GM19238 (cell line): ENCODE data around the gene CCDC171.
"Not testable (repeated sequence)": the region's sequence is repeated elsewhere in the genome, so short reads cannot be mapped to it uniquely, and the experiment has no call there.

Experiments
- DNase-seq: peaks from one replicate; pipeline ENCODE4 v3.0.0; 2011; ENCODE audit warnings: low spot score; ENCODE audit not compliant: insufficient read length

The CCDC171 gene

DNA sequence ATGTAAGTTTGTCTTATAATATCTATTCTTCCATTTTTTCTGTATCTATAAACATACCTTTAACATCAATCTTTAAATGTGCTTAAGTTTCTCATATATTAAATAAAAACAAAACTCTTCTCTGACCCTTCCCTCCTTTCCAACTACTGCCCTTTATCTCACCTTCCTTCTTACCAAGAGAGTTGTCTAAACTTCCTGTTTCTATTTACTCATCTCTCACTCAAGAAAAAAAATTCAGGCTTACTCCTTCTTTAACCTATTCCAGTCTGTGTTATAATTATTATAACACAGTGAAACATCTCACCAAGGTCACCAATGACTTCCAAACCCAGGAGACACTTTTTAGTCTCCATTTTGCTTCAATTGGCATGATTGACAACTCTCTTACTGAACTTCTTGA is 140.9 kb downstream of the CCDC171 start:
- no peak for DNase-seq

GRCh38 chr9:15696979-15697378 is 144.1 kb downstream of the CCDC171 start:
- no peak for DNase-seq

- no peak for DNase-seq
Measured at GRCh38 chr9:15697446-15697851, 144.6 kb downstream of the CCDC171 start.

DNA sequence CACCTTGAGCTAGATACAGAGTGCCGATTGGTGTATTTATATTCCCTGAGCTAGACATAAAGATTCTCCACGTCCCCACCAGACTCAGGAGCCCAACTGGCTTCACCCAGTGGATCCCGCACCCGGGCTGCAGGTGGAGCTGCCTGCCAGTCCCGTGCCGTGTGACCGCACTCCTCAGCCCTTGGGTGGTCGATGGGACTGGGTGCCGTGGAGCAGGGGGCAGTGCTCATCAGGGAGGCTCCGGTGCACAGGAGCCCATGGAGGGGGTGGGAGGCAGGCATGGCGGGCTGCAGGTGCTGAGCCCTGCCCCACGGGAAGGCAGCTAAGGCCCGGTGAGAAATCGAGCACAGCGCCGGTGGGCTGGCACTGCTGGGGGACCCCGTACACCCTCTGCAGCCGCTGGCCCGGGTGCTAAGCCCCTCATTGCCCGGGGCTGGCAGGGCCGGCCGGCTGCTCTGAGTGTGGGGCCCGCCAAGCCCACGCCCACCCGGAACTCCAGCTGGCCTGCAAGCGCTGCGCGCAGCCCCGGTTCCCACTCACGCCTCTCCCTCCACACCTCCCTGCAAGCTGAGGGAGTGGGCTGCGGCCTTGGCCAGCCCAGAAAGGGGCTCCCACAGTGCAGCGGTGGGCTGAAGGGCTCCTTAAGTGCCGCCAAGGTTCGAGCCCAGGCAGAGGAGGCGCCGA is 147.2 kb downstream of the CCDC171 start:
- not testable (repeated sequence) for DNase-seq

- DNase-seq: no peak
Measured at GRCh38 chr9:15707000-15707399, 154.2 kb downstream of the CCDC171 start.

DNA sequence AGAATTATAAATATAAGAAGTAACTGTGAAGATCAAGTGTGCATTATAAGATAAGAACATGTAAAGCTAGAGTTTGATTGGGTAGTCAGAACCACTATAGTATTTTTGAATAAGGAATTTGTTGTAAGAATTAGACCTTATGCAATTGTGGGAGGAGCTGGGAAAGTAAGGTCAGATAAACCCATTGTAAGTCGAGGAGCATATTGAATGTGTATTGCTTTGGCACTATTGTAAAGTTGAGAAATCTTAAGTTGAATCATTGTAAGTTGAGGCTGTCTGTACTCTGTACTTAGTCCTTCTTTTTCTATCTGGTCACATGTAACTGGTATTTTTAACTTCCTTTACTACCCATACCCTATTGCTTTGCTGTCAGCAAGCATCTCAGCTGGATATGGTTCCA is 158.7 kb downstream of the CCDC171 start:
- no peak for DNase-seq

GRCh38 chr9:15711931-15712330 is 159.1 kb downstream of the CCDC171 start:
- DNase-seq: no peak

DNA sequence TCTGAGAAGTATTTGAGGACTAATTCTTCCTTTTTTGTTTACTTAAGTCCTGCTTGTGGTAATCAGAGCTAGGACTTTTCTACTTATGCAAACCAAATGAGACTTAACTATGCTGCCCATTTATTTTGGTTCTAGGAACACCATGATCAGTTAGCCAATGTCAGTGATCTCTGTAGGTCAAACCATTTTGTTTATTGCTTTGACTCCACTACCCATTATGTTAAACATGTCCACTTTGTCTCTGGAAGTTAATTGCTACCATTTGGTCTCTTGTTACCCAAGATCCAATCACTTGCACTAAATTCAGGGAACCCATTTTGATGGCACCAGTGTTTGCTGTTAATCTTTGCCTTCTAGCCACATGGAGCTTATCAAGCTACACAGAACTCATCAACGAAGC is 161.9 kb downstream of the CCDC171 start:
- DNase-seq: no peak

- no peak for DNase-seq
Measured at GRCh38 chr9:15717290-15717967, 164.6 kb downstream of the CCDC171 start.

GRCh38 chr9:15718423-15718822 is 165.6 kb downstream of the CCDC171 start:
- no peak for DNase-seq

DNA sequence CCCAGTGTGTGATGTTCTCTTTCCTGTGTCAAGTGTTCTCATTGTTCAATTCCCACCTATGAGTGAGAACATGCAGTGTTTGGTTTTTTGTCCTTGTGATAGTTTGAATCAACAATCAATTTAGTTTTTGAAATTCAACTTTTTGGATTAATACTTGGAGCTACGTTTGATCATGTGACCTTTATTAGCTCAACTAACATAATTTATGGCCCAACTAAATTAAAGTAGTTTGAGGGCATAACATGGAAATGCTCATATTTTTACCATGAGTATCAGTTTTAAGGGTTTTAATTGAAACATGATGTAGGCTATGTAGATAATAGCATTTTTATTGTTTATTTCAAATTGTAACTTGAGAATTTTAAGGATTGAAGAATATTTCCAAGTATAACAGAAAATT is 168.0 kb downstream of the CCDC171 start:
- DNase-seq: no peak

- DNase-seq: no peak
Measured at GRCh38 chr9:15722888-15723287, 170.0 kb downstream of the CCDC171 start.

- DNase-seq: no peak
Measured at GRCh38 chr9:15724016-15724415, 171.2 kb downstream of the CCDC171 start.

- DNase-seq: no peak
Measured at GRCh38 chr9:15724612-15725011, 171.8 kb downstream of the CCDC171 start.

DNA sequence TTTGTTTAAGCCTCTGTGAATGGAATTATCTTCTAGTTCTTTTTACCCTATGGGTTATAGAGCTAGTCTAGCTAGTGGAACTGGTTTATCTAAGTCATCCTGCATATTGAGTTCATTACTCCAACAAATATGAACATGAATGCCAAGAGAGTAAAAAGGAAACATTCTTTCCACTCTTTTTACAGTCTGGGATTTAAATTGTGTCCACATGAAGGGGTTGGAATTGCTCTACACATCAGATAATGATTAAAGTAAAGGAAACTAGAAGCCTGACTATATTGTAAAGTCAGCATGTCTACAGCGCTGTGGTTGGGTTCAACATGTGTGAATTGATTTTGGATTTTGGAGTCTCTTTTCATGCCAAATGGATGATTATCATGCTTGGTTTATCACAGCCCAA is 173.1 kb downstream of the CCDC171 start:
- DNase-seq: no peak

- DNase-seq: no peak
Measured at GRCh38 chr9:15729507-15729906, 176.7 kb downstream of the CCDC171 start.

DNA sequence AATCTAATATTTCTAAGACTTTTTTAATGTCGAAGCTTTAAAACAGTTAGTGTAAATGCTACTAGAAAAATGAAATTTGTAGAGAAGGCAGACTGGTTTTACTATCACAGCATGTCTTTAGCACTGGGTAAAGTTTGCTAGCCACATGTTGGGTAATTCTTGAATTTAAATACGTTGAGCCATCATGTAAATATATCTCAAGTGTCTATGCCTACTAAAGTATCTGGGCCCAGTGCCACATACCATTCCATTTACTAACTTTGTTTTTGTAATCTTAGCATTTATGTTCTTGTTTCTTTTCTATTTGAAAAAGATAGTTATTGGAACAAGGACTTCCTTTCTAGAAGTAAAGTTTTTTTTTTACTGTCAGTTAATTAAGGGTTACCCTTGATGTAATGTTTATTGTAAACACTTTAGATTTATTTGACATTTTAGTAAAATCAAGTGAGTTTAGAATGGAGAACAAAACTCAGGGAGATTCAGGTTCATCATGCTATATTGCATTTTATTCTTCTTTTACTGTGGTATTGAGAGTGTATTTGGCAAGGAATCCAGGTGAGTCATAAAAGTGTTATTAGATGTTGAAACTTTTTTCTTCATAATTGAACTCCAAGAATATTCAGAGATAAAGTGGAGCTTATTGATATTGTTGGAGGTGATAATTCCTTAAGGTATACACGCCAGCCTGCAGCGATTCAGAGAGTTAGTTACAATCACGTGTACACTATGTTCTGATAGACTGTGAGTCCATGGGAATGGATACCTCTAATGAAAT is 182.4 kb downstream of the CCDC171 start:
- DNase-seq: no peak

GRCh38 chr9:15736569-15736968 is 183.7 kb downstream of the CCDC171 start:
- no peak for DNase-seq

GRCh38 chr9:15738011-15738410 is 185.2 kb downstream of the CCDC171 start:
- DNase-seq: no peak

DNA sequence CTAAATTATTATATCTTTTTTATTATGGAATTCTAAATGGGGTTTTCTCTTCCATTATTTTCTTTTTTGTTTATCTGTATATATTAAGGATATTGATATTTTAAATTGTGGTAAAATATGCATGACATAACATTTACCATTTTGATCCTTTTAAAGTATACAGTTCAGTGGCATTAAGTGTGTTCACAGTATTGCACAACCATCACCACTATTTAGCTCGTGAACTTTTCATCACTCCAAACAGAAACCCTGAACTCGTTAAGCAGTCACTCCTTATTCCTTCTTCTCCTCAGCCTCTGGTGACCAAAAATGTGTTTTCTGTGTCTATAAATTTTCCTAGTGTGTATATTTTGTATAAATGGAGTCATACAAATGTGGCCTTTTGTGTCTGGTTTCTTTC is 188.2 kb downstream of the CCDC171 start:
- DNase-seq: no peak

GRCh38 chr9:15743512-15743911 is 190.7 kb downstream of the CCDC171 start:
- DNase-seq: no peak

DNA sequence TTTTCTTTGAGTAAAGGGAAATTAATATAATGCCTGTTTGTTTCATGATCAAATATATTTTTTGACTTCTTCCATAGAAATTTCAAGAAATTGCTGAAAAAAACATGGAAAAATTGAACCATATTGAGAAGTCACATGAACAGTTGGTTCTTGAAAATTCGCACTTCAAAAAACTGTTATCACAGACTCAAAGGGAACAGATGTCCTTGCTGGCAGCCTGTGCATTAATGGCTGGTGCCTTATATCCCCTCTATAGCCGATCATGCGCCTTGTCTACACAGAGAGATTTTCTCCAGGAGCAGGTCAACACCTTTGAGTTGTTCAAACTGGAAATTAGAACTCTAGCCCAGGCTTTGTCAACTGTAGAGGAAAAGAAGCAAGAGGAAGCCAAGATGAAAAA is 191.4 kb downstream of the CCDC171 start:
- no peak for DNase-seq
